IPS-18a (cell line): ENCODE data around the gene TJP3.

Experiments
- H3K27ac ChIP-seq: one replicate; pipeline ENCODE4 v1.5.1; 2013; ENCODE audit warnings: low read length
- H3K27me3 ChIP-seq: one replicate; pipeline ENCODE4 v1.6.1; 2013; ENCODE audit warnings: mild to moderate bottlenecking, low read length; ENCODE audit not compliant: control insufficient read depth, insufficient read depth
- H3K36me3 ChIP-seq: one replicate; pipeline ENCODE4 v1.6.1; 2013; ENCODE audit warnings: low read depth, low read length; ENCODE audit not compliant: control insufficient read depth
- H3K4me1 ChIP-seq: one replicate; pipeline ENCODE4 v1.6.1; 2013; ENCODE audit warnings: low read depth, low read length; ENCODE audit not compliant: control insufficient read depth
- H3K4me3 ChIP-seq: one replicate; pipeline ENCODE4 v1.5.1; 2013; ENCODE audit warnings: low read length
- H3K9ac ChIP-seq: one replicate; pipeline ENCODE4 v1.6.1; 2013; ENCODE audit warnings: mild to moderate bottlenecking, low read length, moderate library complexity
- H3K9me3 ChIP-seq: one replicate; pipeline ENCODE4 v1.6.1; 2013; ENCODE audit warnings: low read depth, low read length; ENCODE audit not compliant: control insufficient read depth

TJP3 gene

DNA sequence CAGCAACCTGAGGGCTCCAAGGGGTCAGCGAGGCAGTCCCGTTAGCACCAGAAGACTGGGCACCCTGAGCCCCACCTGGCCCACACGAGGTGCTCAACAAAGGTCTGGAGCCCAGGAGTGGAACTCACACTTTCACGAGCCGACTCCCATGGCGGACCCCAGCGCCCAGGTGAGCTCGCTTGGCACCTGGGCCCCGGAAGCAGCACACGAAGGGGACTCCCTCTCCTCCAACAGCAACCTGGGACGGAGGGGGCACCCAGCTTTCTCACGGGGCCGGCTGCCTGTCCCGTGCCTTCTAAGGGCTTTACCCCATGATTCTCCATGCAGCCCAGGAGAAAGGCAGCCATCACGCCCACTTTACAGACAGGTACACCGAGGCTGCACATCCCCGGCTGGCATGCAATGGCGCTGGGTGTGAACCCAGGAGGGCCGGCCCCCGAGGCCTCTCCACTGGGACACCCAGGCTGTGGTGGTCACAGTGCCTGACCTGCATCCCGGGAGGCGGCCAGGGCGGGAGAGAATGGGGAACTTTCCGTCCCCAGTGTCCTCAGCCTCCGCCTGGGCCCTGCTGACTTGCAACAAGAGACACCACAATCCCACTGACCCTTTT, 13.0 kb upstream of the TJP3 start:
- H3K36me3 ChIP-seq, result no peaks in the 10 kb centered on the region

DNA sequence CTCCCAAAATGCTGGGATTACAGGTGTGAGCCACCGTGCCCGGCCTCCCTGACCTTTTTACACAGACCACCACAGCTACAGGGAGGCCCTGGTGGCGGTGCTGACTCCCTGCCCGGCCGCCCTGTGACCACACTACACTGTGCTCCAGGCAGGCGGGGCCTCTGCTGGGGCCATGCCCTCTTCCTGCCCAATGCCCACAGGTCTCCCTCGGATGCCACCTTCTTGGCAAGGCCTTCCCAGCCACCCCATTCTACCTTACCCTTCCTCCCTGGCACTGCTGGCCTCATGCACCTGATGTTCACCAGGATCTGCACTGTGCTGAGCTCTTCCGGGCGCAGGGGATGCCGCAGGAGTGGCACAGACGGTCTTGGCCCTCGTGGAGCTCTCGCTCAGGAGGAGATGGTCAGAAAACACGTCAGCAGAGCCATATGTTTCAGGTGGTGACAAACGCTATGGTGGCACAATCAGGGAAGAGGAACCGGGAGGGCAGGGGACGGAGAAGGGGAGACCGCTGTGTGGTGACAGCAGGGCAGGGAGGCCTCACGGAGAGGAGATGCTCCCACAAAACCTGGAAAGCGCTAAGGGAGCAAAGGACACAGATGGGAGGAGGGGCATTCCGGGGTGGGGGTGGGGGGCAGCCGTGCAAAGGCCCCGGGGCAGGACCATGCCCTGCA, 12.1 kb upstream of the TJP3 start:
- H3K27ac ChIP-seq, result no peak overlapping the region
- H3K36me3 ChIP-seq, result no peaks in the 10 kb centered on the region
- H3K4me1 ChIP-seq, result no peaks in the 10 kb centered on the region
- no peaks in the 10 kb centered on the region for H3K27me3 ChIP-seq
- H3K9me3 ChIP-seq, result no peaks in the 10 kb centered on the region
- no peak overlapping the region for H3K9ac ChIP-seq
- H3K4me3 ChIP-seq, result no peak overlapping the region

More for the DNA sequence above, 13.0 kb upstream of the TJP3 start:
- Histone ChIP-seq H3K4me3 (no peak overlapping the region), H3K27ac (no peak overlapping the region), H3K4me1 (no peaks in the 10 kb centered on the region), H3K9me3 (no peaks in the 10 kb centered on the region), H3K9ac (no peak overlapping the region), H3K27me3 (no peaks in the 10 kb centered on the region)

DNA sequence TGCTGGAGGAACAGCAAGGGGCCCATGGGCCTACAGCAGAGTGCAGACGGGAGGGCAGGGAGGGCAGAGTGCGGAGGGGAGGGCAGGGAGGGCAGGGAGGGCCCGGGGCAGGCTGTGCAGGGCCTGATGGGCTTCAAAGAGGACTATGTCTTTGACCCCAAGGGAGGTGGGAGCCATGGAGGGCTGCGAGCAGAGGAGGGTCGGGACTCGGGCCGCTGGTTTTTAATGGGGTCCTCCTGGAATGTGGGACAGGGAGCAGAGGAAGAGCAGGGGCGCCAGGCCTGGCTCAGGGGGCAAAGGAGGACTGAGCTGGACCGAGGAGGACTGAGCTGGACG, 11.6 kb upstream of the TJP3 start:
- Histone ChIP-seq H3K27me3 (no peaks in the 10 kb centered on the region), H3K9me3 (no peaks in the 10 kb centered on the region), H3K9ac (no peak overlapping the region), H3K4me3 (no peak overlapping the region), H3K27ac (no peak overlapping the region), H3K36me3 (no peaks in the 10 kb centered on the region), H3K4me1 (no peaks in the 10 kb centered on the region)

DNA sequence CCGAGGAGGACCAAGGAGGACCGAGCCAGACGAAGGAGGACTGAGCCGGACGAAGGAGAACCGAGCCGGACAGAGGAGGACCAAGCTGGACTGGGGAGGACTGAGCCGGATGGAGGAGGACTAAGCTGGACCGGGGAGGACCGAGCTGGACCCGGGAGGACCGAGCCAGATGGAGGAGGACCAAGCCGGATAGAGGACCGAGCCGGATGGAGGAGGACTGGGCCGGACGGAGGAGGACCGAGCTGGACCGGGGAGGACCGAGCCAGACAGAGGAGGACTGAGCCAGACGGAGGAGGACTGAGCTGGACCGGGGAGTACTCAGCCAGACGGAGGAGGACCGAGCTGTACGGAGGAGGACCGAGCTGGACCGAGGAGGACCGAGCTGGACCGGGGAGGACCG, 11.1 kb upstream of the TJP3 start:
- Histone ChIP-seq H3K9me3 (no peaks in the 10 kb centered on the region), H3K9ac (no peak overlapping the region), H3K27ac (no peak overlapping the region), H3K36me3 (no peaks in the 10 kb centered on the region), H3K4me3 (no peak overlapping the region), H3K4me1 (no peaks in the 10 kb centered on the region), H3K27me3 (no peaks in the 10 kb centered on the region)

DNA sequence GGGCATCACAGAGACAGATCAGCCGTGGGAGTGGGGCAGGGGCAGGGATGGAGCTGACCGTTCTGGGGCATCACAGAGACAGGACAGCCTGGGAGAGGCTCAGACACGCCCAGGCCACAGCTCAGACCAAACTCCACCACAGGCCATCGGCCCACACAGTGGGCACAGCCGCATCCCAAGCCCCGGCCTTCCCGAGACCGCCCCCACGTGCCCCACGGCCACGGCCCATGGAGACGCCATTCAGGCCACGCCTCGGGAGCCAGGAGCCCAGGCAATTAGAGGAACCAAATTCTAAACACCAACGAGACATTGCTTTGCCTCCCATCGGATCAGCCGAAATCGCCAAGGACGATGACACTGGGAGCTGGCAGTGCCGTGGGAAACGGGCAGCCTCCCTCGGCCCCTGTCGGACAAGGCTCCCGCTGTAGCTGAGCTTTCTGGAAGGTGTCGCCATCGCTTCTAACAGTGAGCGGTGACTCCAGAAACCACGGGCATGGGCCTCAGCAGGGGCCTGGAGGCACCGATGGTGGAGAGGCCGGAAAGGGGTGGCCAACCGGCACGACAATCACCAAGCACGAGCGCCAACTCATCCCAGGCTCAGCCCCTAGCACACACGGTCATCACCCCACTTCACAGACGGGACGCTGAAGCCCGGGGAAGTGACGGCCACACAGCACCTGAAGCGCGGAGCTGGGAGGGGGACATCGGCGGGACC, 10.4 kb upstream of the TJP3 start:
- H3K9me3 ChIP-seq, result no peaks in the 10 kb centered on the region
- H3K9ac ChIP-seq, result no peak overlapping the region
- H3K27me3 ChIP-seq, result no peaks in the 10 kb centered on the region
- H3K4me1 ChIP-seq, result no peaks in the 10 kb centered on the region
- H3K36me3 ChIP-seq, result no peaks in the 10 kb centered on the region
- H3K4me3 ChIP-seq, result no peak overlapping the region
- H3K27ac ChIP-seq, result no peak overlapping the region

DNA sequence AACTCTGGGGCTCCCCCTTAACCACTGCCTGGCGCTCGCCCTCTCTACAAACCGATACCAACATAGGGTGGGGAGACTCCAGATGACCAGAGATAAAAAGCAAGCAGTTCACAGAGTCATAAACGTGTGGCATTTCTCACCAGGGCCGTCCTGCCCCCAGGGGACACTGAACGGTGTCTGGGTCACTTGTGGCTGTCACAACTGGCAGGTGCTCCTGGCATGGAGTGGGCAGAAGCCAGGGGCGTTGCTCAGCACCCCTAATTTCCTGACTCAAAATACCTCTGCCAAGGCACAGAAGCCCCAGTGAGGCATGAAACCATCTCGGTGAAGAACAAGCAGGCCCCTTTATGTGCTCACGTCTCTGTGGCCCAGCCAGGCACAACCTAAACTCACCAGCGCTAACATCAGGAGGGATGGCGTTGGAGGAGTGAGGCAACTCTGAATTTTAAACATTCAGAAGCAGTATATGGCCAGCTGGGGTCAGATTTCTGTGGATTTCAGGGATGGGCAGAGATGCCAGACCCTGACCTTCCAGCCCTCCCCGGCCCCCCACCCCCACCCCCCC, 9.7 kb upstream of the TJP3 start:
- H3K36me3 ChIP-seq, result no peaks in the 10 kb centered on the region
- H3K4me1 ChIP-seq, result no peaks in the 10 kb centered on the region
- H3K9ac ChIP-seq, result no peak overlapping the region
- H3K9me3 ChIP-seq, result no peaks in the 10 kb centered on the region
- H3K4me3 ChIP-seq, result no peak overlapping the region
- H3K27ac ChIP-seq, result no peak overlapping the region
- H3K27me3 ChIP-seq, result no peaks in the 10 kb centered on the region

DNA sequence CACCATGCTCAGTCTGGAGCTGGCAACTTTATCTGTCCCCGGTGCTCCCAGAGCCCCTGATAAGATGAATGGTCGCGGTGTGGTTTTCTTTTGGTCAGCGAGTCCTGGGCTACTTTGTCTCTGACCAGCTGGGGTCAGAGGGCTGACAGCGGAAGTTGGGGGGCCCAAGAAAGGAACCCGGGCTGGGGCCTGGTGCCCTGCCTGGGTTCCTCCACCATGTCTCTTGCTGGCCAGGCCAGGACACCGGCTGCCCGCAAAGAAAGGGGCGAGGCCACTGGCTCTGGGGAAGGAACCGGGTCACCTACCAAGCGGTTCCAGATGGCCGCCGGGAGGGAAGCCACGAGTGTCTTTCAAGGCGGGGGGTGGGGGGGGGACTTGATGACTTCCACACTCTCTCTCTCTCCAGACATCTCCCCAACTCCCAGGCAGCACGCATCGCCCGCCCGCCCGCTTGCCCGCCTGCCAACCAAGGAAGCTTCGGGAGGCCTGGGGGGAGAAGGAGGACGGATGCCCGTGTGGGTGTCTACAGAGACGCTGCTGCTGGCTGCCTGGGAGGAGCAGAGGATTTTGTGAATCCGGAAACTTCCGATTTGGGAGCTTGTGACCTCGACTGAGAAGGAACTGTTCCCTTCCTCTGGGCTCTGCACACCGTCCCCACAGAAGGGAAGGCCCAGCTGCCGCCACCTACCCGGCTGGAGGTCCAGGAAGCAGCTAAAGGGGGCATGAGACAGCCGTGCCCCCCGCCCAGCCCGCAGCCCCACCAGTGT, 9.0 kb upstream of the TJP3 start:
- Histone ChIP-seq H3K4me1 (no peaks in the 10 kb centered on the region), H3K4me3 (peak overlapping the region; percentile 69), H3K27me3 (no peaks in the 10 kb centered on the region), H3K9ac (peak overlapping the region; percentile 17), H3K36me3 (no peaks in the 10 kb centered on the region), H3K27ac (no peak overlapping the region), H3K9me3 (no peaks in the 10 kb centered on the region)

DNA sequence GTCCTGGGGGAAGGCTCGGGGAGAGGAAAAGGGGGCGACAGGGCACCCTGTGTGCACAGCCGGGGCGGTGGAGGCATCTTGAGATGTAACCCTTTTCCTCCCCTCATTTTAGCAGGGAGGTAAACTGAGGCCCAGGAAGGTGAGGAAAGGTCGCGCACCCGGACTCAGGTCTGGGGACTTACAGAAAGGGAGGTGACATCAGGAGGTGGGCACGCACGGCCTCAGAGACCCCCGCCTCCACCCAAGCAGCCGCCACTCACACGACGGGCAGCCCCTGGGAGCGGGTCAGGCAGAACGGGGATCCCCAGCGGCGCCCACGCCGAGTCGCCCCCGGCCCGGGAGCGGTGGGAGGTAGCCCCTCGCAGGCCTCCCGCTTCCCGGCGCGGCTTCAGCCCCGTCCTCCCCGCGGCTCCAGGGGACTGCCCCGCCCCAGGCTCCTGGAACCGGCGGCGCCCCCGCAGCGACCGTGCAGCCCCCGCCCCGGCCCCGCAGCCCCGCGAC, 8.4 kb upstream of the TJP3 start:
- H3K27ac ChIP-seq, result no peak overlapping the region
- no peaks in the 10 kb centered on the region for H3K36me3 ChIP-seq
- peak overlapping the region; percentile 69 for H3K4me3 ChIP-seq

DNA sequence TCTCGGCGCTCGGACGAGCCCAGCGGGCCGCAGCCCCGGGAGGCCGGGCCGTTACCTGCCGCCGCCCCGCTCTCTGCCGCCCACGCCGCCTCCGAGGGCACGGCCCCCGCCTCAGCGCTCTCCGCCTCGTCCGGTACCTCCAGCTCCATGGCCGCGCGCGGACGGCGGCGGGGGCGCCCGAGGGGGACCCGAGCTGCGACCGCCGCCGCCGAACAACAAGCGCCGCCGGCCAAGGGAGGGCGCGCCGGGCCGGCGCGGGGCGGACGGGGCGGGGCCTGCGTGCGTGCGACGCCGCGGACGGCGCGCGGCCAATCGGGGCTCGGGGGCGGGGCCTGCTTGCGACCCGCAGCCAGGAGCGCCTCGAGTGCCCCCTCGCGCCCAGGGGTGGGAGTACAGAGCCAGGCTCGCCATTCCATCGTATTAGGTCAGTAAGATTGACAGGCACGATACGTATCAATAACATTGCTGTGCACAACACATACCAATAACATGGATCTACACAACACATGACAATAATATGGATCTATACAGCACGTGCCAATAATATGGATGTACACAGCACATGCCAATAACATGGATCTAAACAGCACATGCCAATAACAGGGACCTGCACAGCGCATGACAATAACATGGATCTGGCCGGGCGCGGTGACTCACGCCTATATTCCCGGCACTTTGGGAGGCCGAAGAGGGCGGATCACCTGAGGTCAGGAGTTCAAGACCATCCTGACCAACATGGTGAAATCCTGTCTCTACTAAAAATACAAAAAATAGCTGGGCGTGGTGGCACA, 7.7 kb upstream of the TJP3 start, which contains the start of gene PIP5K1C:
Gene PIP5K1C, minus strand, starts transcription at position 227 of the 791 bp plus-strand sequence. Its CDS starts 78 bp downstream, at position 149.
- peak within 1 kb of the TSS; percentile 69 for H3K4me3 ChIP-seq
- H3K36me3 ChIP-seq, result no peaks in the 10 kb centered on the region
- no peak within 1 kb of the TSS for H3K27ac ChIP-seq
- H3K9me3 ChIP-seq, result no peaks in the 10 kb centered on the region
- no peaks in the 10 kb centered on the region for H3K27me3 ChIP-seq
- H3K9ac ChIP-seq, result peak within 1 kb of the TSS; percentile 17
- no peaks in the 10 kb centered on the region for H3K4me1 ChIP-seq

More for the DNA sequence above, 8.4 kb upstream of the TJP3 start:
- H3K4me1 ChIP-seq, result no peaks in the 10 kb centered on the region
- H3K9me3 ChIP-seq, result no peaks in the 10 kb centered on the region
- no peaks in the 10 kb centered on the region for H3K27me3 ChIP-seq
- peak overlapping the region; percentile 17 for H3K9ac ChIP-seq

DNA sequence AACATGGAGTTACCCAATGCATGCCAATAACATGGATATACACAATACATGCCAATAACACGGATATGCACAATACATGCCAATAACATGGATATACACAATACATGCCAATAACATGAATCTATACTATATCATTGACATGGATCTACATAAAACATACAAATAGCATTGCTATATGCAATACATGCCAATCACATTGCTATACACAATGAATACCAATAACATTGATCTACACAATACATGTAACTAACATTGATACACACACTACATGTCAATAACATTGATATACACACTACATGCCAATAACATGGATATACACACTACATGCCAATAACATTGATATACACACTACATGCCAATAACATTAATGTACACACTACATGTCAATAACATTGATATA, 7.0 kb upstream of the TJP3 start:
- H3K4me3 ChIP-seq, result no peak overlapping the region
- H3K9ac ChIP-seq, result no peak overlapping the region
- H3K36me3 ChIP-seq, result no peaks in the 10 kb centered on the region
- H3K27ac ChIP-seq, result no peak overlapping the region
- no peaks in the 10 kb centered on the region for H3K4me1 ChIP-seq
- no peaks in the 10 kb centered on the region for H3K9me3 ChIP-seq
- H3K27me3 ChIP-seq, result no peaks in the 10 kb centered on the region
